ENCODE data around the gene FGD6. TPM values are rescaled to one million over a fixed set of nuclear protein-coding genes. Genes with fewer than 3 reads are reported as not detected.
"Not testable (repeated sequence)": the region's sequence is repeated elsewhere in the genome, so short reads cannot be mapped to it uniquely, and the experiment has no call there.

The FGD6 gene
- total and polyA plus RNA-seq, 2 experiments from 2014 or later, result 12.9 to 32.4 TPM

- TF ChIP-seq JUNB (IDR thresholded peaks at IDR 0.05; ENCODE audit: unreplicated experiment) (no peak), EZH2phosphoT487 (IDR thresholded peaks at IDR 0.05; ENCODE audit: unreplicated experiment) (no peak), EZH2 (IDR thresholded peaks at IDR 0.05; ENCODE audit: low read depth, unreplicated experiment) (no peak), ZNF114 (CRISPR knock-in tag; IDR thresholded peaks at IDR 0.05) (no peak)
- TF ChIP-seq, protein P1, sequence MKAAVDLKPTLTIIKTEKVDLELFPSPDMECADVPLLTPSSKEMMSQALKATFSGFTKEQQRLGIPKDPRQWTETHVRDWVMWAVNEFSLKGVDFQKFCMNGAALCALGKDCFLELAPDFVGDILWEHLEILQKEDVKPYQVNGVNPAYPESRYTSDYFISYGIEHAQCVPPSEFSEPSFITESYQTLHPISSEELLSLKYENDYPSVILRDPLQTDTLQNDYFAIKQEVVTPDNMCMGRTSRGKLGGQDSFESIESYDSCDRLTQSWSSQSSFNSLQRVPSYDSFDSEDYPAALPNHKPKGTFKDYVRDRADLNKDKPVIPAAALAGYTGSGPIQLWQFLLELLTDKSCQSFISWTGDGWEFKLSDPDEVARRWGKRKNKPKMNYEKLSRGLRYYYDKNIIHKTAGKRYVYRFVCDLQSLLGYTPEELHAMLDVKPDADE (IDR thresholded peaks at IDR 0.05), result no peak
- TF ChIP-seq, protein P2, sequence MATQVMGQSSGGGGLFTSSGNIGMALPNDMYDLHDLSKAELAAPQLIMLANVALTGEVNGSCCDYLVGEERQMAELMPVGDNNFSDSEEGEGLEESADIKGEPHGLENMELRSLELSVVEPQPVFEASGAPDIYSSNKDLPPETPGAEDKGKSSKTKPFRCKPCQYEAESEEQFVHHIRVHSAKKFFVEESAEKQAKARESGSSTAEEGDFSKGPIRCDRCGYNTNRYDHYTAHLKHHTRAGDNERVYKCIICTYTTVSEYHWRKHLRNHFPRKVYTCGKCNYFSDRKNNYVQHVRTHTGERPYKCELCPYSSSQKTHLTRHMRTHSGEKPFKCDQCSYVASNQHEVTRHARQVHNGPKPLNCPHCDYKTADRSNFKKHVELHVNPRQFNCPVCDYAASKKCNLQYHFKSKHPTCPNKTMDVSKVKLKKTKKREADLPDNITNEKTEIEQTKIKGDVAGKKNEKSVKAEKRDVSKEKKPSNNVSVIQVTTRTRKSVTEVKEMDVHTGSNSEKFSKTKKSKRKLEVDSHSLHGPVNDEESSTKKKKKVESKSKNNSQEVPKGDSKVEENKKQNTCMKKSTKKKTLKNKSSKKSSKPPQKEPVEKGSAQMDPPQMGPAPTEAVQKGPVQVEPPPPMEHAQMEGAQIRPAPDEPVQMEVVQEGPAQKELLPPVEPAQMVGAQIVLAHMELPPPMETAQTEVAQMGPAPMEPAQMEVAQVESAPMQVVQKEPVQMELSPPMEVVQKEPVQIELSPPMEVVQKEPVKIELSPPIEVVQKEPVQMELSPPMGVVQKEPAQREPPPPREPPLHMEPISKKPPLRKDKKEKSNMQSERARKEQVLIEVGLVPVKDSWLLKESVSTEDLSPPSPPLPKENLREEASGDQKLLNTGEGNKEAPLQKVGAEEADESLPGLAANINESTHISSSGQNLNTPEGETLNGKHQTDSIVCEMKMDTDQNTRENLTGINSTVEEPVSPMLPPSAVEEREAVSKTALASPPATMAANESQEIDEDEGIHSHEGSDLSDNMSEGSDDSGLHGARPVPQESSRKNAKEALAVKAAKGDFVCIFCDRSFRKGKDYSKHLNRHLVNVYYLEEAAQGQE (IDR thresholded peaks at IDR 0.05; ENCODE audit: unreplicated experiment), result no peak
- TF ChIP-seq, protein P3, sequence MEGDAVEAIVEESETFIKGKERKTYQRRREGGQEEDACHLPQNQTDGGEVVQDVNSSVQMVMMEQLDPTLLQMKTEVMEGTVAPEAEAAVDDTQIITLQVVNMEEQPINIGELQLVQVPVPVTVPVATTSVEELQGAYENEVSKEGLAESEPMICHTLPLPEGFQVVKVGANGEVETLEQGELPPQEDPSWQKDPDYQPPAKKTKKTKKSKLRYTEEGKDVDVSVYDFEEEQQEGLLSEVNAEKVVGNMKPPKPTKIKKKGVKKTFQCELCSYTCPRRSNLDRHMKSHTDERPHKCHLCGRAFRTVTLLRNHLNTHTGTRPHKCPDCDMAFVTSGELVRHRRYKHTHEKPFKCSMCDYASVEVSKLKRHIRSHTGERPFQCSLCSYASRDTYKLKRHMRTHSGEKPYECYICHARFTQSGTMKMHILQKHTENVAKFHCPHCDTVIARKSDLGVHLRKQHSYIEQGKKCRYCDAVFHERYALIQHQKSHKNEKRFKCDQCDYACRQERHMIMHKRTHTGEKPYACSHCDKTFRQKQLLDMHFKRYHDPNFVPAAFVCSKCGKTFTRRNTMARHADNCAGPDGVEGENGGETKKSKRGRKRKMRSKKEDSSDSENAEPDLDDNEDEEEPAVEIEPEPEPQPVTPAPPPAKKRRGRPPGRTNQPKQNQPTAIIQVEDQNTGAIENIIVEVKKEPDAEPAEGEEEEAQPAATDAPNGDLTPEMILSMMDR (conservative IDR thresholded peaks at IDR 0.05; ENCODE audit: low read depth in 2 of 2), result no peak
Measured at GRCh38 chr12:95241761-95242506, 24.7 kb upstream of the FGD6 start (continued).

DNA sequence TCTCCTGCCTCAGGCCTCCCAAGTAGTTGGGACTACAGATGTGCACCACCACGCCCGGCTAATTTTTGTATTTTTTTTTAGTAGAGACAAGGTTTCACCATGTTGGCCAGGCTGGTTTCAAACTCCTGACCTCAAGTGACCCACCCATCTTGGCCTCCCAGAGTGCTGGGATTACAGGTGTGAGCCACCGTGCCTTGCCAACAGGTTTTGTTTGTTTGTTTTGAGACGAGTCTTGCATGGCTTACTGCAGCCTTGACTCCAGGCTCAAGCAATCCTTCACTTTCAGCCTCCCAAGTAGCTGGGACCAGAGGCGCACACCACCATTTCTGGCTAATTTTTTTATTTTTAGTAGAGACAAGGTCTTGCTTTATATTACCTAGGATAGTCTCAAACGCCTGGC lies 23.9 kb upstream of the FGD6 start:
- ATAC-seq; H3K4me2 ChIP-seq; H3K4me3 Mint-ChIP-seq; H3K9me2 ChIP-seq (ENCODE audit: insufficient read depth); H2AFZ ChIP-seq; H3K4me3 ChIP-seq; H3K9me3 Mint-ChIP-seq; H3K4me1 ChIP-seq (ENCODE audit: insufficient read depth); H3K27me3 Mint-ChIP-seq (ENCODE audit: insufficient read depth, low read depth, poor library complexity); H3K36me3 ChIP-seq (ENCODE audit: insufficient read depth); H3K27ac Mint-ChIP-seq; H3K27ac ChIP-seq (ENCODE audit: low read depth); DNase-seq (ENCODE audit: low spot score); H3K4me1 Mint-ChIP-seq; H3F3A ChIP-seq (replicated peaks; ENCODE audit: low read depth); H3K27me3 ChIP-seq (ENCODE audit: insufficient read depth): not testable (repeated sequence)
- Histone ChIP-seq H4K20me1 (replicated peaks; ENCODE audit: insufficient read depth) (peaks cover 15% of the 10 kb centered on the region; the same call in 1 of the 2 replicates), H3K79me2 (replicated peaks; ENCODE audit: insufficient read depth) (peaks cover 98% of the 10 kb centered on the region)
- peaks cover 47% of the 10 kb centered on the region for H3K36me3 Mint-ChIP-seq (ENCODE audit: low read depth)
